ENCODE data around the gene ATAD1.
A peak's percentile ranks its signal among the peaks of the same experiment; 100 is the strongest.

DNA sequence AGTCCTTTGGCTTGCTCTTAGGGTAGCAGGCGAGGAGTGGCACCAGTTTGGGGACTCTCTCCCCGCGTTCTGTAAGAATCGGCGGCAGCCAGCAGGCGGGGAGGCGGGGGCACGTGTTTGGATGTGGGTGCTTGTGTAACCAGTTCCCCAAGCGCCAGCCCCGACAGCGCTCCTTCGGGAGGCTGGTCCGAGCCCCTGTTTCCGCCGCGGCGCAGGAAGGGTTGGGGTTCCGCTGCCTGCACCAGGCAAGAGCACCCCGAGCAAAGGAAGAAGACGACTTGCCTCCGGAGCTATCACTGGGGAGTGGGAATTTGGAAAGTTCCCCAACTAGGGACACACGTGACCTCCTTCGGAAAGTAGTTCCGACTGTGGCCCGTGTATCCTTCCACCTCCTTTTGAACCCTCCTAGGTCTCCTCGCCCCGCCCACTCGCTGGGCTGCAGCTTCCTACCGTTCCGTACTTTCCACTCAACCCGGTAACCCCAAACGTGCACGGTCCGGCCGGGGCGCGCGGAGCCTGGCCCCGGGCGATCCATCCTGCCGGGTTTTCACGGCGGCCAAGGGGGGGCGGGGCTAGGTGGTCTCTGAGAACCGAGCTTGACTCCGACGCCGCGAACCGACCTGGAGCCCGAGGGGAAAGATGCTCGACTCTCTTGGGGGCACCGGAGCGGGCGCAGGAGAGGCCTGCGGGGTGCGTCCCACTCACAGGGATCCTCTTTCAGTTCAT, 44.1 kb upstream of the ATAD1 start:
- TF ChIP-seq POLR2A (IDR thresholded peaks at IDR 0.05), result peak; percentile 40 to 48
- TF ChIP-seq, protein P1, sequence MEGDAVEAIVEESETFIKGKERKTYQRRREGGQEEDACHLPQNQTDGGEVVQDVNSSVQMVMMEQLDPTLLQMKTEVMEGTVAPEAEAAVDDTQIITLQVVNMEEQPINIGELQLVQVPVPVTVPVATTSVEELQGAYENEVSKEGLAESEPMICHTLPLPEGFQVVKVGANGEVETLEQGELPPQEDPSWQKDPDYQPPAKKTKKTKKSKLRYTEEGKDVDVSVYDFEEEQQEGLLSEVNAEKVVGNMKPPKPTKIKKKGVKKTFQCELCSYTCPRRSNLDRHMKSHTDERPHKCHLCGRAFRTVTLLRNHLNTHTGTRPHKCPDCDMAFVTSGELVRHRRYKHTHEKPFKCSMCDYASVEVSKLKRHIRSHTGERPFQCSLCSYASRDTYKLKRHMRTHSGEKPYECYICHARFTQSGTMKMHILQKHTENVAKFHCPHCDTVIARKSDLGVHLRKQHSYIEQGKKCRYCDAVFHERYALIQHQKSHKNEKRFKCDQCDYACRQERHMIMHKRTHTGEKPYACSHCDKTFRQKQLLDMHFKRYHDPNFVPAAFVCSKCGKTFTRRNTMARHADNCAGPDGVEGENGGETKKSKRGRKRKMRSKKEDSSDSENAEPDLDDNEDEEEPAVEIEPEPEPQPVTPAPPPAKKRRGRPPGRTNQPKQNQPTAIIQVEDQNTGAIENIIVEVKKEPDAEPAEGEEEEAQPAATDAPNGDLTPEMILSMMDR (IDR thresholded peaks at IDR 0.05), result no peak

Measured in sigmoid colon (tissue), 3 donors.